GM12864 (cell line): ENCODE results near the gene KIAA0232.

ENCODE experiments used
- DNase-seq: peaks from one replicate; pipeline ENCODE4 v3.0.0-alpha.2; 2011; ENCODE audit warnings: low read depth
- H3K4me3 ChIP-seq: 2 replicates; pipeline ENCODE4 v1.5.1; 2011; ENCODE audit warnings: mild to moderate bottlenecking, low read depth, low read length, control low read depth
- TF ChIP-seq, protein P1 (sequence below): IDR thresholded peaks from 2 replicates; pipeline ENCODE4 v1.5.1; 2011; ENCODE audit warnings: low read depth, mild to moderate bottlenecking, moderate library complexity, low read length, control low read depth, inconsistent platforms; ENCODE audit errors: missing control alignments

Gene KIAA0232

GRCh38 chr4:6912441-6912840 is 129.9 kb downstream of the KIAA0232 start:
- DNase-seq, result no peak
- TF ChIP-seq, protein P1, sequence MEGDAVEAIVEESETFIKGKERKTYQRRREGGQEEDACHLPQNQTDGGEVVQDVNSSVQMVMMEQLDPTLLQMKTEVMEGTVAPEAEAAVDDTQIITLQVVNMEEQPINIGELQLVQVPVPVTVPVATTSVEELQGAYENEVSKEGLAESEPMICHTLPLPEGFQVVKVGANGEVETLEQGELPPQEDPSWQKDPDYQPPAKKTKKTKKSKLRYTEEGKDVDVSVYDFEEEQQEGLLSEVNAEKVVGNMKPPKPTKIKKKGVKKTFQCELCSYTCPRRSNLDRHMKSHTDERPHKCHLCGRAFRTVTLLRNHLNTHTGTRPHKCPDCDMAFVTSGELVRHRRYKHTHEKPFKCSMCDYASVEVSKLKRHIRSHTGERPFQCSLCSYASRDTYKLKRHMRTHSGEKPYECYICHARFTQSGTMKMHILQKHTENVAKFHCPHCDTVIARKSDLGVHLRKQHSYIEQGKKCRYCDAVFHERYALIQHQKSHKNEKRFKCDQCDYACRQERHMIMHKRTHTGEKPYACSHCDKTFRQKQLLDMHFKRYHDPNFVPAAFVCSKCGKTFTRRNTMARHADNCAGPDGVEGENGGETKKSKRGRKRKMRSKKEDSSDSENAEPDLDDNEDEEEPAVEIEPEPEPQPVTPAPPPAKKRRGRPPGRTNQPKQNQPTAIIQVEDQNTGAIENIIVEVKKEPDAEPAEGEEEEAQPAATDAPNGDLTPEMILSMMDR, result no peak
- no peak overlapping the region for H3K4me3 ChIP-seq

GRCh38 chr4:6913350-6913905 is 130.9 kb downstream of the KIAA0232 start:
- no peak for DNase-seq
- TF ChIP-seq, protein P1, result no peak
- no peak overlapping the region for H3K4me3 ChIP-seq

- H3K4me3 ChIP-seq, result no peak overlapping the region
- DNase-seq, result no peak
- TF ChIP-seq, protein P1, result no peak
Measured at GRCh38 chr4:6914448-6914847, 131.9 kb downstream of the KIAA0232 start.

DNA sequence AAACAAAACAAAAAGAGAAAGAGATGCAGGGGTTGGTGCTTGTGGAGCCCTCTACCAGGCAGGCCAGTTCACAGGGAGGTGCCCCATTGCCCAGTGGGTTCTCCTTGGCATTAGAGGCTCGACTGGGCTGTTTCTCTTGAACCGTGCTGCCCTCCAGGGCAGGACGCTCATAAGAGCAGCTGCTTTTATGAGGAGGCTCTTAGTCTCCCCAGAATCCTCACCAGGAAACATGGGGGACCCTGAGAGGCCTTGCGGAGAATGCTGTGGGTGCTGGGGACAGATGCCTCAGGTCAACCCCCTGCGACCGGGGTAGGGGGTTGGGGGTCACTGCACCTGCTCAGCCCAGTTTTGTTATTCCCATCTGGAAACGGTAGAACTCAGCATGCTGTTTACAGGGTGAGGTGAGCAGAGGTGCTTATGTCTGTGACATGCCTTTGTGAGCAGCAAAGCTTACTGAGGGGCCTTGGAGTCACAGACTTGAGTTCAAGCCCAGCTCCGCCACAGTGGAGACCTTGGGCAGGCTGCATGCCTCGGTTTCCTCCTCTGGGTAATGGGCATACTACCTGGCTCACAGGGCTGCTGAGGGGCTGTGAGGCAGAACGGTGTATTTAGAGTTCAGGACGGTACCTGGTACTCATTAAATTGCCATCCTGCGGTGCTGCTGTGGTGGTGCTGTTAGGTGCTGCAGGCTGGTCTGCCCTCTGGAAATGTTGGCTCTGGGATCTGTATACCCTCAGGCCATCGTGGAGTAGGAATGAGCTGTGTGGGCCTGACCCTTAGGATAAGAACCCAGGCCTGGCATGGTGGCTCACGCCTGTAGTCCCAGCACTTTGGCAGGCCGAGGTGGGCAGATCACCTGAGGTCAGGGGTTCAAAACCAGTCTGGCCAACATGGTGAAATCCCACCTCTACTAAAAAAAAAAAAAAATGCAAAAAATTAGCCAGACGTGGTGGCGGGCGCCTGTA is 132.8 kb downstream of the KIAA0232 start:
- no peak overlapping the region for H3K4me3 ChIP-seq
- TF ChIP-seq, protein P1, result no peak
- DNase-seq, result no peak

DNA sequence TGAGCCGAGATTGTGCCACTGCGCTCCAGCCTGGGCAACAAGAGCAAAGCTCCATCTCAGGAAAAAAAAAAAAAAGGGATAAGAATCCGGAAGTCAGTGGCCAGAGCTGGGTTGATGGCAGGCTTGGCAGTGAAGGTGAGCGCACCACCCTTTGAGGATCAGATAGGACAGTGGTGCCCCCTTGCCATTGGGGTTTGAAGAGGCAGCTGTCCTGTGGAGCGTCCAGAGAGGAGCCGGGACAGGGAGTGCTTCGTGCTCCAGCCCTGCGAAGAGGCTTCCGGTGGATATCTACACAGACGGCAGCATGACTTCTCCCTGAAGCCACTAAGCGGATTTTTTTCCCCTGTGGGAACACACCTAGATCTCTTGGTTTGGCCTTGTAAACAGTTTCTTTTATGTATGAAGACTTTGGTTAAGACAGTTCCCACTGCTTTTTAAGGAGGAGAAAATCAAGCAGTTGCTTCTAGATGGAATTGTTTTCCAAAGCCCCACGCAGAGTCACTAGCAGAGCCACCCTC is 133.6 kb downstream of the KIAA0232 start:
- DNase-seq, result no peak
- TF ChIP-seq, protein P1, result no peak

GRCh38 chr4:6916587-6917460 is 134.3 kb downstream of the KIAA0232 start:
- no peak for DNase-seq
- H3K4me3 ChIP-seq, result no peak overlapping the region
- TF ChIP-seq, protein P1, result no peak

More for the DNA sequence above, 133.6 kb downstream of the KIAA0232 start:
- no peak overlapping the region for H3K4me3 ChIP-seq
